Astrocyte (in vitro differentiated cells and primary cell): Measurements from ENCODE around the gene PLAAT2. TPM values are rescaled to one million over a fixed set of nuclear protein-coding genes. Genes with fewer than 3 reads are reported as not detected.
A peak's percentile ranks its signal among the peaks of the same experiment; 100 is the strongest.
"Not testable (repeated sequence)": the region's sequence is repeated elsewhere in the genome, so short reads cannot be mapped to it uniquely, and the experiment has no call there.

ENCODE experiments used
- DNase-seq: peaks from one replicate; pipeline ENCODE4 v3.0.0-alpha.2; 2010; ENCODE audit warnings: low read depth
- FAIRE-seq: peaks from 2 replicates; lab custom pipeline; 2011; peaks lifted over from hg19 to GRCh38; lab: Jason Lieb, UNC
- H2AFZ ChIP-seq: 2 replicates; pipeline ENCODE4 v1.6.0; 2012; ENCODE audit warnings: low read depth, low read length, inconsistent platforms
- H3K27ac ChIP-seq: 2 replicates; pipeline ENCODE4 v1.5.1; 2011; ENCODE audit warnings: low read depth, low read length, inconsistent platforms
- H3K27me3 ChIP-seq: 2 replicates; pipeline ENCODE4 v1.6.0; 2011; ENCODE audit warnings: low read length, inconsistent platforms; ENCODE audit not compliant: insufficient read depth
- H3K36me3 ChIP-seq: 2 replicates; pipeline ENCODE4 v1.5.1; 2011; ENCODE audit warnings: low read length, inconsistent platforms; ENCODE audit not compliant: insufficient read depth
- H3K4me1 ChIP-seq: 2 replicates; pipeline ENCODE4 v1.5.1; 2011; ENCODE audit warnings: low read length, inconsistent platforms; ENCODE audit not compliant: insufficient read depth
- H3K4me2 ChIP-seq: 2 replicates; pipeline ENCODE4 v1.6.0; 2012; ENCODE audit warnings: low read length, inconsistent platforms
- H3K4me3 ChIP-seq: 2 replicates; pipeline ENCODE4 v1.5.1; 2011; ENCODE audit warnings: low read depth, mild to moderate bottlenecking, low read length, inconsistent platforms; ENCODE audit not compliant: insufficient read depth
- H3K79me2 ChIP-seq: 2 replicates; pipeline ENCODE4 v1.6.0; 2012; ENCODE audit warnings: mild to moderate bottlenecking, low read length, inconsistent platforms; ENCODE audit not compliant: insufficient read depth
- H3K9ac ChIP-seq: 2 replicates; pipeline ENCODE4 v1.6.0; 2012; ENCODE audit warnings: mild to moderate bottlenecking, low read length, inconsistent platforms
- H3K9me3 ChIP-seq: 2 replicates; pipeline ENCODE4 v1.5.1; 2012; ENCODE audit warnings: low read depth, mild to moderate bottlenecking, low read length, inconsistent platforms; ENCODE audit not compliant: insufficient read depth
- H4K20me1 ChIP-seq: 2 replicates; pipeline ENCODE4 v1.6.0; 2012; ENCODE audit warnings: low read length, inconsistent platforms; ENCODE audit not compliant: insufficient read depth
- H3K27ac Mint-ChIP-seq: one replicate; pipeline ENCODE4 v1.8.0; 2021; ENCODE audit warnings: mild to moderate bottlenecking, mixed read lengths; ENCODE audit not compliant: unreplicated experiment
- H3K27me3 Mint-ChIP-seq: one replicate; pipeline ENCODE4 v1.8.0; 2021; ENCODE audit warnings: low read depth, mixed read lengths; ENCODE audit not compliant: unreplicated experiment
- H3K36me3 Mint-ChIP-seq: one replicate; pipeline ENCODE4 v1.8.0; 2021; ENCODE audit warnings: low read depth, mixed read lengths; ENCODE audit not compliant: unreplicated experiment
- H3K4me1 Mint-ChIP-seq: one replicate; pipeline ENCODE4 v1.8.0; 2021; ENCODE audit warnings: low read depth, mixed read lengths; ENCODE audit not compliant: unreplicated experiment
- H3K4me3 Mint-ChIP-seq: one replicate; pipeline ENCODE4 v1.8.0; 2021; ENCODE audit warnings: mild to moderate bottlenecking, moderate library complexity, mixed read lengths; ENCODE audit not compliant: unreplicated experiment
- H3K9me3 Mint-ChIP-seq: one replicate; pipeline ENCODE4 v1.8.0; 2021; ENCODE audit warnings: mild to moderate bottlenecking, mixed read lengths; ENCODE audit not compliant: unreplicated experiment
- CTCF ChIP-seq: IDR thresholded peaks from 2 replicates; pipeline ENCODE4 v1.5.1; 2011; ENCODE audit warnings: low read depth, mild to moderate bottlenecking, inconsistent platforms, low read length, moderate library complexity; ENCODE audit not compliant: insufficient read depth
- EZH2 ChIP-seq: IDR thresholded peaks from 2 replicates; pipeline ENCODE4 v1.6.1; 2012; ENCODE audit warnings: mild to moderate bottlenecking, low read length, inconsistent platforms; ENCODE audit not compliant: insufficient read depth
- total RNA-seq: library from RNA; stranded (reverse); gene quantifications from 2 replicates; pipeline ENCODE4 v1.2.1, GENCODE V29; 2021

PLAAT2 gene
- total RNA-seq, 1 donor from 2014 or later, result 0.52 TPM

- no peaks in the 10 kb centered on the region for H3K4me1 Mint-ChIP-seq
Observed at GRCh38 chr11:63589000-63589399, 25.8 kb upstream of the PLAAT2 start.

GRCh38 chr11:63586451-63587166, 23.4 kb upstream of the PLAAT2 start:
- H3K4me2 ChIP-seq, result no peak overlapping the region
- no peak overlapping the region for H3K4me3 ChIP-seq
- Mint-ChIP-seq H3K27ac (no peak overlapping the region), H3K4me3 (no peak overlapping the region), H3K27me3 (no peaks in the 10 kb centered on the region), H3K36me3 (peaks cover 12% of the 10 kb centered on the region), H3K9me3 (peaks cover 13% of the 10 kb centered on the region), H3K4me1 (no peaks in the 10 kb centered on the region)
- no peak for FAIRE-seq
- no peaks in the 10 kb centered on the region for H3K9me3 ChIP-seq
- no peak for TF ChIP-seq EZH2
- TF ChIP-seq CTCF, result no peak
- no peak overlapping the region for H3K27ac ChIP-seq
- no peaks in the 10 kb centered on the region for H3K4me1 ChIP-seq
- DNase-seq, result no peak
- H3K9ac ChIP-seq, result no peak overlapping the region
- H3K36me3 ChIP-seq, result no peaks in the 10 kb centered on the region
- H4K20me1 ChIP-seq, result no peaks in the 10 kb centered on the region
- H3K79me2 ChIP-seq, result no peaks in the 10 kb centered on the region
- no peaks in the 10 kb centered on the region for H3K27me3 ChIP-seq
- no peak overlapping the region for H2AFZ ChIP-seq

More at GRCh38 chr11:63589000-63589399, 25.8 kb upstream of the PLAAT2 start:
- no peaks in the 10 kb centered on the region for H3K79me2 ChIP-seq
- DNase-seq (no peak), FAIRE-seq (no peak)
- H3K27ac ChIP-seq, result no peak overlapping the region
- no peaks in the 10 kb centered on the region for H3K27me3 ChIP-seq
- TF ChIP-seq CTCF, result no peak
- no peak for TF ChIP-seq EZH2
- Mint-ChIP-seq H3K36me3 (peaks cover 7% of the 10 kb centered on the region), H3K9me3 (no peaks in the 10 kb centered on the region), H3K27me3 (no peaks in the 10 kb centered on the region), H3K4me3 (no peak overlapping the region), H3K27ac (no peak overlapping the region)
- no peak overlapping the region for H3K9ac ChIP-seq
- no peaks in the 10 kb centered on the region for H4K20me1 ChIP-seq
- no peaks in the 10 kb centered on the region for H3K36me3 ChIP-seq
- no peaks in the 10 kb centered on the region for H3K9me3 ChIP-seq
- no peaks in the 10 kb centered on the region for H3K4me1 ChIP-seq
- H2AFZ ChIP-seq, result no peak overlapping the region
- no peak overlapping the region for H3K4me3 ChIP-seq
- H3K4me2 ChIP-seq, result no peak overlapping the region

DNA sequence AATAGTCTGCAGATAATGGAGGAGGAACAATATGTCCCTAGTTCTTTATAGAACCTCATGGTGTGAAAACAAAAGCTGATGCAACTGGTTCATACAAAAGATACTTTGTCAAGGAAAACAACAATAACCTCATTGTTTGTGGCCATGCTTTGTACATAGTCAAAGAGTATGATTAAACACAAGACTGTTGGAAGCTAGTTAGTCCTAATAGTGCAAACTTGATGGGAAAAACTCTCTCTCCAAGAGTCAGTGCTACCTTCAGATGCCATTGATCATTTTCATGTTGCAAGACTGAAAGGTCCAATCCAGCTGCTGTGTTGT, 20.1 kb upstream of the PLAAT2 start:
- Histone ChIP-seq H3K4me1 (no peaks in the 10 kb centered on the region), H3K9ac (no peak overlapping the region), H3K4me3 (no peak overlapping the region), H3K4me2 (no peak overlapping the region), H2AFZ (no peak overlapping the region), H3K36me3 (no peaks in the 10 kb centered on the region), H3K79me2 (no peaks in the 10 kb centered on the region), H3K27ac (no peak overlapping the region), H4K20me1 (no peaks in the 10 kb centered on the region), H3K27me3 (no peaks in the 10 kb centered on the region), H3K9me3 (no peaks in the 10 kb centered on the region)
- peaks cover 2% of the 10 kb centered on the region for H3K4me1 Mint-ChIP-seq
- H3K36me3 Mint-ChIP-seq, result peaks cover 20% of the 10 kb centered on the region
- FAIRE-seq (no peak), DNase-seq (no peak)
- no peak overlapping the region for H3K4me3 Mint-ChIP-seq
- H3K9me3 Mint-ChIP-seq, result peaks cover 34% of the 10 kb centered on the region
- TF ChIP-seq EZH2 (no peak), CTCF (no peak)
- no peaks in the 10 kb centered on the region for H3K27me3 Mint-ChIP-seq
- H3K27ac Mint-ChIP-seq, result no peak overlapping the region

DNA sequence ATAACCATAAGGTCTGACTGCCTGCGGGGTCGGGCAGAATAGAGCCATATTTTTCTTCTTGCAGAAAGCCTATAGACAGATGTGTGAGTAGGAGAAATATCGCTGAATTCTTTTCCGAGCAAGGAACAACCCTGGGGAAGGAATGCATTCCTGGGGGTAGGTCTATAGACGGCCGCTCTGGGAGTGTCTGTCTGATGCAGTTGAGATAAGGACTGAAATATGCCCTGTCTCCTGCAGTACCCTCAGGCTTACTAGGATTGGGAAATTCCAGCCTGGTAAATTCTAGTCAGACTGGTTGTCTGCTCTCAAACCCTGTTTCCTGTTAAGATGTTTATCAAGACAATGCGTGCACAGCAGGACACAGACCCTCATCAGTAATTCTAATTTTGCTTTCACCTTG, 18.0 kb upstream of the PLAAT2 start:
- not testable (repeated sequence) for H3K4me1 Mint-ChIP-seq, H3K36me3 ChIP-seq, H3K27me3 ChIP-seq, H2AFZ ChIP-seq, H3K4me3 ChIP-seq, FAIRE-seq, H3K4me1 ChIP-seq, H3K9ac ChIP-seq, H3K27ac ChIP-seq, DNase-seq, H3K27me3 Mint-ChIP-seq, H3K79me2 ChIP-seq, H4K20me1 ChIP-seq, H3K4me3 Mint-ChIP-seq, H3K9me3 ChIP-seq, H3K4me2 ChIP-seq
- H3K27ac Mint-ChIP-seq, result peak overlapping the region; percentile 56
- H3K9me3 Mint-ChIP-seq, result peaks cover 36% of the 10 kb centered on the region
- H3K36me3 Mint-ChIP-seq, result peaks cover 22% of the 10 kb centered on the region
